CD4-positive, alpha-beta T cell treated with Interleukin-6 for 4 hours (primary cell): ENCODE measurements around the gene SULF2.

Experiments
- DNase-seq: peaks from one replicate; pipeline ENCODE4 v3.0.0-alpha.2; 2020; ENCODE audit warnings: mixed read lengths

The SULF2 gene

DNA sequence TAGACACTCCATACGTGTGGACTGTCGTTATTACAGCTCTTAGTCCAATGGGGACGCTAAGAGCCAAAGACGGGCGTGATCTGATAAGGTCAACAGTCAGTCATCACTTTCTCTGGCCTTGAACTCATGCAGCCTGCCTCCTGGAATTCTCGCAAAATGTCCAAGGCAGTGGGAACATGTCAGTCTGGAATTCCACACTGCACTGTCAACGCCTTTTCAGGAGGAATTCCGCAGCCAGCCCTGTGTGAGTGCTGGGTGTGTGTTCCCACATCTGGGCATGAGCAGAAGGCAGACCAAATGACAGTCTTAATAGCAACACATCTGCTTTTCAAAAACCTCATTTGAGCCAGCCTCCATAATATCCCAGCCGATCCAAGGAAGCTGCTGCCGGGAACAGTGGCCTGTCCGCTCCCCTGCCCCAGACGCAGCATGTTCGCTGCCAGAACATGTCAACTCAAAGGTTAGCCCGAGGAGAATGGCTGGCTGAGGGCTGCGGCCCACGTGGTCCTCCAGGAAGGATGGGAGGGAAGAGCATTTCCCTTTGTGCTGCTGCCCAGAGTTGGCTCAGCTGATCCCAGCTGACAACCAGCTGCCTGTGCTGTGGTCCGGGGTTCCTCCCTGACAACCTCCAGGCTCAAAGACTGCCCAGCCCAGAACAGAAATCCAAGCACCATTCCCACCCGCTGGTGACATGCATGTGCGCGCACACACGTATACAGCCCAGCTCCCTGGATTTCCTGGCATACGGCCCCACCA lies 103.1 kb downstream of the SULF2 start:
- no peak for DNase-seq

GRCh38 chr20:47680804-47681529 lies 104.3 kb downstream of the SULF2 start:
- no peak for DNase-seq

- no peak for DNase-seq
Observed at GRCh38 chr20:47679462-47679861, 105.8 kb downstream of the SULF2 start.

- no peak for DNase-seq
Observed at GRCh38 chr20:47678536-47678935, 106.7 kb downstream of the SULF2 start.

DNA sequence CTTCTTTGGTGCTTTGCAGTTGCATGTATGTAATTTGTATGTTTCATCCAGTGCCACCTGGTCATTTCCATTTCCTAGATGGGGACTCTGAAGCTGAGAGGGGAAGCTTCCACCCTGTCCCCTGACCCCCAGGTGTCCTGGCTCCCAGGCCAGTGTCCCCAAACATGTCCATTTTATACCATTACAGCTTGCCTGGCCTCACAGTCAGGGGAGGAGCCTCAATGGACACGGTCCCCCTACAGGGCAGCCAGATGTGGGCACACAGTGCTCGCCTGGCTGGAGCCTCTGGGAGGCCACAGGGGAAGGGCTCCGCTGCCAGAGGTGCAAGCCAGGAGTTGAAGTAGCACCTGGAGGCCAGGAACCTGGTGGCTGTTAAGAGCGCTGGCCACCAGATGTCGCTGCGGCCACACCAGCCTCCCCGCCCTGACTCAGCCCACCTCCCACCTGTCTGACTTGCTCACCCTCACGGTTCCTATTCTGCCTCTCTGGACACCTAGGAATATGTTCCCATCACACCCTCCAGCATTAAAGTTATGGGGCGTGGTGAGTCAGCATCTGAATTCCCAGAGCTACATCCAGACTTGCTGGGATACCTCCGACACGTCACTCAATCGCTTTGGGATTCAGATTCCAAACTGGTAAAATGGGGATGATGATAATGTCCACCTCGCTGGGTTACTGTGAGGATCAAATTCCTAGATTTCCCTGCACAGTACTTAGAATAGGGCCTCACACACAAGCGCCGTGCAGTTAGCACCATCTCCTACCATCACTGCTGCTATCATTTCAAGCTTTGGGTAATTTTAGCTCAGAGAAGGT lies 107.4 kb downstream of the SULF2 start:
- DNase-seq = peak; percentile 63

DNA sequence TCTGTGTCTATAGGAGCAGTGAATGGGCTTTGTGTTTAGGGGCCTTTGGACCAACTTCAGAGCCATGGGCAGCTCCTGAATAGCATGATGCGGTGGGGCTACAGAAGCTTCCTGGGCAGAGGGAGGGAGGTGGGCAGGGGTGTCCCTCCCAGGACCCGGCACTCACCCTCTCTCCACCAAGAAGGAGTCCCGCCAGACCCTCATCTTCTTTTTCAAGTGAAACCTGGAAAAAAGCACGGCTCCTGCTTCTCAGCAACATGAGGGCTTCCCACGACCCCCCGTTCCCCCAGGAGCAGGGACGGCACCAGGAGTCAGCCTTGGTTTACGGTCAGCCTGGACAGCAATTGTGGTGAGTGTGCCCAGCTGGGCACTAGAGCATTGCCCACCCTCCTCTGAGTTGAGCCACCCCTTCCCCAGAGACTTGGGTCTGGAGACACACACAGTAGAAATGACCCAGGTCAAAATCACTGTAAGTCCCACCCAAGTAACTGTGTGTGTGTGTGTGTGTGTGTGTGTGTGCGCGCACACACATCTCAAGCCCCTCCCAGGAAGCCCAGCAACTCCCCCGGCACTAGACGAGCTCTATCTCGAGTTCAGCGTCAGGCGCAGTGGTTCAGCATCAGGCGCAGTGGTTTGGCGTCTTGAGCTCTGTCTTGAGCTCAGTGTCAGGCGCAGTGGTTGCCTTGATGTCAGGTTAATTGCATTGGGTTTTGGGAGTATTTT lies 108.2 kb downstream of the SULF2 start:
- DNase-seq = no peak

GRCh38 chr20:47676219-47676721 lies 109.0 kb downstream of the SULF2 start:
- DNase-seq = no peak

DNA sequence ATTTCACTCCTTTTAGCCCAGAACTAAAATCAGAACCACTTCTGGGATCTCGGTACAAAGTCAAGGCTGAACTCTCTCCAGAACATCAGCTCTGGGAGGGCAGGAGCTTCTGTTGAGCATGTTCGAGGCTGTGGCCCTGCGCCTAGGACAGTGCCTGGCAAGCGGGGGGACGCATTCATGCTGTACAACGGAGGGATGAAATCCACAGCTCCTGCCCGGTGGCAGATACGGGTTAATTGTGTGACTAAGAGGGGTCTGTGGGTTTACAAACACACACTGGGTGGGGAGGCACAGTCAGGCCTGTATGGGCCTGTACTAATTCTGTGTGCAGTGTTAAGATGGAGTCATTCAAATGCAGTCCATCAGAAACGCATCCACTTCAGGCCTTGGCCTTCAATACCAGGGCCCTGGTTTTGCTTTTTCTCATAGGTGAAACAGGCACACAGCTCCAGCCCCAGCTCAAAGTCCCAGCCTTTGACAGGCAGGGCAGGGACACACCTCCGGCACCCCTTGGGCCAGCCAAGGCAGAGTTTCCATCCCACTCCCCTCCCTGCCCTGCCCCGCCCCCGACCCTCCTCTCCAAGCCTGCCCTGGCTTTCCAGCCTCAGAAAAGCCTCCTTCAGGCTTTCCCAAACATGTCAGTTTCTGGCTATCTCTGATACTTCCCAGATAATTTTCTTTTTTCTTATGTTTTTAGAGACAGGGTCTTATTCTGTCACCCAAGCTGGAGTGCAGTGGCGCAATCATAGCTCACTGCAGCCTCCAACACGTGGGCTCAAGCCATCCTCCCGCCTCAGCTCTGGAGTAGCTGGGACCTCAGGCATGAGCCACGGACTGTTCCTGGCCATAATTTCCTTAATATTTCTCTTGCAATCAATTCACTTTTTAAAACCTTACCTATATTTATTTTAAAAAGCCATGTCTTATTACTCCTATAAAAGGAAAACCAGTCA lies 109.8 kb downstream of the SULF2 start:
- DNase-seq = no peak

DNA sequence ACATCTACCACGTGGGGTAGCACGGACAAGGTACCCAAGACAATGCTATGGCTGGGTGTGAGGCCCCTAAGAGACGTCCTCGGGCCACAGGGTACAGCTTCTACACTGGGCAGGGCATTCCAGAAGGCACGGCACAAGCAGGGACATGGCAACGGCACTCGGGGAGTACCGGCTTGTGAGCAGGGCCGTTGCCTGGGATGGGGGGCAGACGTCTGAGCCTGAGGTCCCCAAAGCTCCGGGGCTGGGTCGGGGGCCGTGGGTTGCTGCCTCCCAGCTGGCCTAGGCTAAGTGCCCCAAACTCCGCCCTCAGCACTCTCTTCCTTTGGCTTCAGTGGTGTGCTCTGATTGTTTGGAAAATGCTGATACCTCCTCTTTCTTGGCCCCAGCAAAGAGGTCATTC lies 110.6 kb downstream of the SULF2 start:
- no peak for DNase-seq

DNA sequence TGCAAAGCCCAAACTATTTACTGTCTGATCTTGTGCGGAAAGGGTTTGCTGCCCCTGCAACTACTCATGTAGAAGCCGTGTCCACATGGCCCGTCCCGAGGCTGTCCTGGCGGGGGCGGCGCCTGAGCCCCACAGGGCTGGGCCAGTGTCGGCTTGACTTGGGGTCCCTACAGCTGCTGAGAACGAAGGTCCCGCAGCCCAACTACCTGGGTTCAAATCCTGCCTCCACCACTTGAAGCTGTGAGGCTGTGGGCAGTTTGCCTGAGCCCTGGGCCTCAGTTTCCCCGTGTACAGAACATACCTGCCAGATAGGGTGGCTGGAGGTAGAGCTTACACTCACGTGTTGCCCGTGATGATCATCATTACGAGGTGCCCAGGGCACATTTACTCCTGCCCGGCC lies 111.1 kb downstream of the SULF2 start:
- DNase-seq = no peak

DNA sequence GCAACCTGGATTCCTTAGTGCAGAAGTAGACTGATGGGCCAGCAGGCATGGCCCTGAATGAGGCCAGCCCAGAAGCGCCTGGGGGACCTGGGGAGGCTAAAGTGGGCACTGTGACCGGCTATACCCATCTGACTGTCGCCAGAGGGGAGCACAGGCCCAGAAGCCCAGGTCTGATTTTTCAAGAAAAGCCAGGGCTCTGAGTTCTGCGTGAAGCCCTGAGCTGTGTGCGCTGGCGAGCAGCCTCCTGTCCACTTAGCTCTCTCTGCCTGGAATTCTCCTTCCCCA lies 111.7 kb downstream of the SULF2 start:
- DNase-seq = no peak

GRCh38 chr20:47672886-47673670 lies 112.2 kb downstream of the SULF2 start:
- DNase-seq = no peak

- no peak for DNase-seq
Observed at GRCh38 chr20:47672166-47672565, 113.1 kb downstream of the SULF2 start.

DNA sequence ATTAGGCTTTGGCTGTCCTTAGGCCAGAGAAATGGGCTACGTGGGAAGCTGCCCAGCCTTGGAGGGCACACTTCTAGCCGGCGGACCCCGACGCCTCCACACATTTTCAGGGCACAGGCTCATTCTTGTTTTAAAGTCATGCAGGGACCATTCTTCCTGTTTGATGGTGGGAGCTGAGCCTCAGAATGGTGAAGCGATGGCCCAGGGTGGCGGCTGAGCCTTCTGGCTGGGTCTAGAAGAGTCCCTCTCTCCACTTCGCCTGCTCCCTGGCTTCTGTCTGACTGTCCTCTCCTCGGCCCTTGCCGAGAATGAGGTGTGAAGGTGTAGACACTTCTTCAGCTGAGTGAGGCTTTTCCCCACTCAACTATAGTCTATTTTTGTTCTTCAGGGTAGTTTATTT lies 114.4 kb downstream of the SULF2 start:
- no peak for DNase-seq

DNA sequence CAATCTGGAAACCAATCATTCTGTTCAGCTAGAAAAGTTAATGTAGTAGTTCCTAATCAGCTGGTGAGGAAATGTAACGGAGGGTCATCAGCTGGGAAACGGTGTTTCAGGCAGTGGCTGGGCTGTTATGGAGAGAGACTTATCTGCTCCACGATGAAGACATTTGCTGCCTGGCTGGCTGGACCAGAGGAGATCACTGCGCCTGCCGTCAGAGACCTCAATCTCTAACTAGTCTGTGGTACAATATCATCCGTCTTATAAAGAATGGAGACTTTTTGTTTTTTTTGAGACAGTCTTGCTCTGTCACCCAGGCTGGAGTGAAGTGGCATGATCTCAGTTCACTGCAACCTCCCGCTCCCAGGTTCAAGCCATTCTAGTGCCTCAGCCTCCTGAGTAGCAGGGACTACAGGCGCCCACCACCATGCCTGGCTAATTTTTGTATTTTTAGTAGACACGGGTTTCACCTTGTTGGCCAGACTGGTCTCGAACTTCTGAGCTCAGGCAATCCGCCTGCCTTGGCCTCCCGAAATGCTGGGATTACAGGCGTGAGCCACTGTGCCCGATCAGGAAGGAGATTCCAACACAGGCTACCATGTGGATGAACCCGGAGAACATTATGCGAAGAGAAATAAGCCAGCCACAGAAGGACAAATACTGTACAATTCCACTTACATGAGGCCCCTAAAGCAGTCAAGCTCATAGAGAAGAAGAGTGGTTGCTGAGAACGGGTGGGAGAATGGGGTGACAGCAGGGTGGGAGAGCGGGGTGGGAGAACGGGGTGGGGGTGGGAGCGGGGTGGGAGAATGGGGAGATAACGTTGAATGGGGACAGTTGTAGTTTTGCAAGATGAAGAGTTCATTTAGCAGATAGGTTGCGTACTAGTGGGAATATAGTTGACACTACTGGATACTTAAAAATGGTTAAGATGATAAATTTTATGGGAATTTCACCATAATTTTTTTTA lies 115.1 kb downstream of the SULF2 start:
- no peak for DNase-seq

GRCh38 chr20:47669489-47669888 lies 115.8 kb downstream of the SULF2 start:
- DNase-seq = no peak

DNA sequence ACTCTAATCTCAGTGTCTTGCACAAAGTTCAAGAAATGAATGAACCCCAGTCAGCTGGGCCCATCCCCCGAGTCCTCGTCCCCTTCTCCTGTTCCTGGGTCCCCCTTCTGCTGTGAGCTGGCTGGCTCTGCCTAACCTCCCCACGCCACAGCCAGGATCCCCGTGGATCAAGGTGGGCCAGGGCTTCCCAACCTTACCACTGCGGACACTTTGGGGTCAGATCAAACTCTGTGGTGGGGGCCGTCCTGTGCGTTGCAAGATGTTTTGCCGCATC lies 116.2 kb downstream of the SULF2 start:
- DNase-seq = no peak

GRCh38 chr20:47668313-47669151 lies 116.7 kb downstream of the SULF2 start:
- no peak for DNase-seq
